DND-41 (cell line): ENCODE results near the gene BMPR1A.

ENCODE experiments used
- ATAC-seq: fragments of 200-7000 bp; cut with Tn5 transposase; 3 replicates; pipeline ENCODE4 v1.9.1; 2021; ENCODE audit warnings: low read depth; ENCODE audit not compliant: insufficient read depth
- DNase-seq: peaks from one replicate; pipeline ENCODE4 v3.0.0-alpha.2; 2020
- H2AFZ ChIP-seq: 2 replicates; pipeline ENCODE4 v1.6.0; 2012; ENCODE audit warnings: low read depth, low read length
- H3K27ac ChIP-seq: 2 replicates; pipeline ENCODE4 v1.5.1; 2012; ENCODE audit warnings: low read length, inconsistent platforms
- H3K27me3 ChIP-seq: fragments of 200-600 bp; sonication (generic); 2 replicates; pipeline ENCODE4 v1.6.0; 2012; ENCODE audit warnings: low read length, mild to moderate bottlenecking, inconsistent platforms; ENCODE audit not compliant: insufficient read depth, poor library complexity
- H3K36me3 ChIP-seq: 2 replicates; pipeline ENCODE4 v1.5.1; 2012; ENCODE audit warnings: low read length, inconsistent platforms; ENCODE audit not compliant: insufficient read depth
- H3K4me1 ChIP-seq: 2 replicates; pipeline ENCODE4 v1.5.1; 2012; ENCODE audit warnings: mild to moderate bottlenecking, low read length; ENCODE audit not compliant: insufficient read depth
- H3K4me2 ChIP-seq: 2 replicates; pipeline ENCODE4 v1.6.0; 2012; ENCODE audit warnings: mild to moderate bottlenecking, moderate library complexity, low read length, inconsistent platforms; ENCODE audit not compliant: insufficient read depth
- H3K4me3 ChIP-seq, 2 experiments: fragments of 200-600 bp in 1 of 2; shearing (Covaris generic) in 1 of 2; 2 replicates each; pipeline ENCODE4 v1.5.1; 2012 to 2016; ENCODE audit warnings: inconsistent platforms in 2 of 2, low read length in 2 of 2, mild to moderate bottlenecking in 2 of 2, low read depth in 1 of 2, moderate library complexity in 1 of 2
- H3K79me2 ChIP-seq: 2 replicates; pipeline ENCODE4 v1.6.0; 2012; ENCODE audit warnings: low read length, inconsistent platforms; ENCODE audit not compliant: insufficient read depth
- H3K9ac ChIP-seq: 2 replicates; pipeline ENCODE4 v1.6.0; 2012; ENCODE audit warnings: low read depth, mild to moderate bottlenecking, inconsistent platforms, low read length, moderate library complexity
- H3K9me3 ChIP-seq: 2 replicates; pipeline ENCODE4 v1.5.1; 2012; ENCODE audit warnings: low read length, moderate library complexity, mild to moderate bottlenecking, inconsistent platforms; ENCODE audit not compliant: insufficient read depth, severe bottlenecking
- H4K20me1 ChIP-seq: 2 replicates; pipeline ENCODE4 v1.6.0; 2012; ENCODE audit warnings: low read length; ENCODE audit not compliant: insufficient read depth
- CTCF ChIP-seq: IDR thresholded peaks from 2 replicates; pipeline ENCODE4 v1.5.1; 2012; ENCODE audit warnings: borderline replicate concordance, low read length, moderate library complexity, mild to moderate bottlenecking; ENCODE audit not compliant: poor library complexity, severe bottlenecking; ENCODE audit errors: extremely low read depth
- EZH2 ChIP-seq: IDR thresholded peaks from 3 replicates; pipeline ENCODE4 v1.6.1; 2012; ENCODE audit warnings: borderline replicate concordance, low read depth, mild to moderate bottlenecking, moderate library complexity, low read length, inconsistent platforms; ENCODE audit not compliant: severe bottlenecking

Gene BMPR1A

GRCh38 chr10:86970982-86971231, 214.5 kb downstream of the BMPR1A start:
- no peak for TF ChIP-seq EZH2
- TF ChIP-seq CTCF = no peak
- ATAC-seq (no peak), DNase-seq (no peak)
- Histone ChIP-seq H3K4me3 (no peak overlapping the region), H3K4me1 (no peaks in the 10 kb centered on the region), H4K20me1 (no peaks in the 10 kb centered on the region), H3K27ac (no peak overlapping the region), H3K79me2 (no peaks in the 10 kb centered on the region), H3K27me3 (no peaks in the 10 kb centered on the region), H3K4me2 (no peak overlapping the region), H3K9ac (no peak overlapping the region), H2AFZ (no peak overlapping the region), H3K36me3 (no peaks in the 10 kb centered on the region), H3K9me3 (no peaks in the 10 kb centered on the region)

GRCh38 chr10:86971232-86971991, 215.0 kb downstream of the BMPR1A start:
- Histone ChIP-seq H3K27ac (no peak overlapping the region), H3K4me1 (no peaks in the 10 kb centered on the region), H3K36me3 (no peaks in the 10 kb centered on the region), H3K9me3 (no peaks in the 10 kb centered on the region), H3K27me3 (no peaks in the 10 kb centered on the region), H3K79me2 (no peaks in the 10 kb centered on the region), H3K4me3 (no peak overlapping the region), H3K4me2 (no peak overlapping the region), H3K9ac (no peak overlapping the region), H4K20me1 (no peaks in the 10 kb centered on the region), H2AFZ (no peak overlapping the region)
- no peak for DNase-seq
- no peak for TF ChIP-seq EZH2
- no peak for TF ChIP-seq CTCF
- ATAC-seq = no peak

DNA sequence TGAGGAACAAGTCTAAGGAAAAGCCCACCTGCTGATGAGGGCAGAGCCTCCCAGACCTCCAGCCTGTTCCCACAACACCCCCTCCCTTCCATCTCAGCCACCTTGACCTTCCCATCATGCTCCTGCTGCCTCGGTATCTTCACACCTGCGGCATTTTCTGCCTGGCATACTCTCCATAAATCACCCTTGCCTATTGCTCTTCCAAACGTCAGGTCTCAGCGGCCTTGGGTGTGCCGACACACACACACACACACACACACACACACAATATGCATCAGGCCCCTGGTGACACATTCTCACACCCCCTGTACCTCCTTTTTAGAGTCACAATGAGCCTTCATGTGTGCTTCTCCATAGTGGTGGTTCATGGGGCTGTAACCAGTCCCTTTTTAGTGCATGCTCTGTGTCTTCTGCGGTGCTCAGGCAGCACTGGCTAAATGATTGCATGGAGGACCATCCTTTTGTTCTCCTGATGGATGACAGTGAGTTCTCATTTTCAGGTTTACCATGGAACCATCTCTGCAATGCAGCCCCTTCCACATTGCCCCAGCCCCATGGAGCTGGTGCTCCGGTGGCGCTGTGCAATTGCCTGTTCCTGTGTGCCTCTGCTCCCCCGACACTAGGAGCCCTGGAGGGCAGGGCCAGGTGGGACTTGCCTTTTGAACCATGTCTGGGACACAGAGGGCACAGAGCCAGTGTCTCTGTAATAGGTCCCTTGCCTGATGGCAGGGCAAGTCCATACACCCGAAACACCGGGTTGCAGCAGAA, 216.4 kb downstream of the BMPR1A start:
- no peaks in the 10 kb centered on the region for H3K27me3 ChIP-seq

More for the DNA sequence above, 216.4 kb downstream of the BMPR1A start:
- H4K20me1 ChIP-seq = no peaks in the 10 kb centered on the region
- H3K9ac ChIP-seq = no peak overlapping the region
- no peaks in the 10 kb centered on the region for H3K36me3 ChIP-seq
- ATAC-seq = no peak
- no peak overlapping the region for H3K27ac ChIP-seq
- H3K4me1 ChIP-seq = no peaks in the 10 kb centered on the region
- no peaks in the 10 kb centered on the region for H3K79me2 ChIP-seq
- no peak overlapping the region for H3K4me2 ChIP-seq
- H2AFZ ChIP-seq = no peak overlapping the region
- TF ChIP-seq EZH2 (no peak), CTCF (no peak)
- H3K4me3 ChIP-seq = no peak overlapping the region
- H3K9me3 ChIP-seq = no peaks in the 10 kb centered on the region
- DNase-seq = no peak
